Middle frontal gyrus (tissue), 1 donor: ENCODE measurements around the gene MBP.

Source experiments
- DNase-seq: peaks from one replicate; pipeline ENCODE4 v3.0.0-alpha.2; 2015; ENCODE audit warnings: low spot score; ENCODE audit errors: extremely low spot score

The MBP gene

DNA sequence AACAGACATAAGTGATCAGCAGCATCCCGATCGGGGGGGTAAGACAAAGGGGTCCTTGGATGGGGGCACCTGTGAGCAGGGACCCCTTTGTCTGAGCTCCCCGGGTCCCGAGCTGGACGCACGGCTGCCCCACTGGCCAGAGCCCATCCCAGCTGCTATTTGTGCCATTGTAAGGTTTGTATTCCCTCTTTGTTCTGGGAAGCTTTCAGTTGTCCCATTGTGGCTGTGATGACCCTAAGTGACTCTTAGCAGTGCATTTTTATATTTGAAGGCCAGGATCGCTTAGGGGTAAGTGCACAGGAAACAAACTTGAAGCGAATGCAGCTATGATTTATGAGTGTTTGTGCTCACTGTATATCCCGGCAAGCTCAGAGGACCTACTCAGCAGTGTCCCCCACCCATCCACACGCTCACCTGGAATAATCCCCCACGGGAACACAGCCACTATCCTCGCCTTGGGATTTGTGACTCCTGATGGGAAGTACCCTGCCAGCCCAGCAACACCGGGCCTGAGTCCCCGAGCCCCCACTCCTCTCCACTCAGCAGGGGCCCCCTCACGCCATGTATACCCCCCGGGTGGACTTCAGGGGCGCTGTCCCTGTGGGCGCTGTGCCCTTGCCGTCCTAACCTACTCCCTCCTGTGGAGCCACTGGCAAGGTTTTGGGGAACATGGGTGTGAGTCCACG, 80.1 kb downstream of the MBP start:
- no peak for DNase-seq

DNA sequence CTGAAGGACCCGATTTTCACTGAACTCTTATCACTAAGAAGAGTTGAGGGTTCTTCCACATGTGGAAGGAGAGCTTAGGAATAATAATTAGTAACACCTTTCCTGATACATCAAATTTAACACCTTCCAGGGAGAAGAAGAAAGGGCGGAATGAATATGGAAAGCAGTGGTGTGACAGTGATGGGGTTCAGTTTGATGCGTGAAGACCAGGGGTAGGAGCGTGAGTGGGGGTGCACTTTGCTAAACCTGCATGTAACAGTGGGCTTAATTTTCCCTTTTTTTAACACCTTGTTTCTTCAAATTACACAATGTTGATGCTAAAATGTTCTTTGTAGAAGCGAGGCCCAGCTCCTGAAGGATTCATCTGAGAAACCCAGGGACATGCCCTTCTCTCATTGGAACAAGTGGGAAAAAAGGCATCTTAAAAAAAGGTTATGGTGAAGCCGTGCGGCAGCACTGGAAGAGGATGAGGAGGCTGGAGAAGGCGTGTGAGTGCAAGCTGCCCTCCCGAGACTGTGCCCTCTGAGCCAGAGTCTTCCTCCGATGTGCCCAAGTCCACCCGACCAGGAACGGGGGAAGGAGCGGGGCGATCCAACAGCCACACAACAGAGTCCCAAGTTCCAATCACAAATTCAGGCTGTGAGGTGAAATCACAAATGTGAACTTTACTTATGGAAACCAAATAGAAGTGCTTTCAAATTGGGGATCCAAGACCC, 80.8 kb downstream of the MBP start:
- DNase-seq = no peak

GRCh38 chr18:77049938-77050337, 82.6 kb downstream of the MBP start:
- DNase-seq = no peak

- DNase-seq = no peak
These were observed 84.7 kb downstream of the MBP start for GRCh38 chr18:77047803-77048419.

- DNase-seq = no peak
These were observed 85.6 kb downstream of the MBP start for GRCh38 chr18:77046994-77047393.

- no peak for DNase-seq
These were observed 86.2 kb downstream of the MBP start for GRCh38 chr18:77046409-77046808.

- no peak for DNase-seq
These were observed 86.9 kb downstream of the MBP start for GRCh38 chr18:77045677-77046076.

DNA sequence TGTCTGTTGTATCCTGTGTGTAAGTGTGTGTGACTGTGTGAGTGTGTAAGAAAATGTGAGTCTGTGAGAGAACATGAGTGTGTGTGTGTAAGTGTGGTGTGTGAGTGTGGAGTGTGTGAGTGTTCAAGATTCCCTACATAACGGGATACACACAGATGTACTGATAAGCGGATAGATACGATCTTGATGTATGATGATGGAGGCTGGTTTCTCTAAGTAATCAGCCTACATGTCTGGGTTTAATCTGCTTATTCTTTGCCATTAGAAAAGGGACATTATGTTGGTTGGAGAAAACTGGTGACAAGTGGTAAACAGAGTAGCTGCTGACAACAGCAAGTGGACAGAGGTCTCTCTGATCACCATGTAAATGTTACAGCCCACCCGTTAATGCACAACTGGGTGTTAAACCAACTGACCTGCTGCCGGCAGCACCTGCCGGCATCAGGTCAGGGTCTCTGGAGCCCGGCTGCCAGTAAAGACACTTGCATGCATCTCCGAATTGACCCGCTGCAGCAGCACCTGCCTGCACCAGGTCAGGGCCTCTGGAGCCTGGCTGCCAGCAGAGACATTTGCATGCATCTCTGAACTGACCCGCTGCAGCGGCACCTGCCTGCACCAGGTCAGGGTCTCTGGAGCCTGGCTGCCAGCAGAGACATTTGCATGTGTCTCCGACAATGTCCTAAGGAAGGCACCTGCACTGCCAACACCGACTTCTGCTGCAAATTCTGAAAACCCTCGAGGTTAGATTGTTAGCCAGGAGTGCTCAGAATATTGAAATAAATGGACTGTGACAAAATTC, 87.5 kb downstream of the MBP start:
- no peak for DNase-seq

- DNase-seq = no peak
These were observed 88.9 kb downstream of the MBP start for GRCh38 chr18:77043541-77044280.

DNA sequence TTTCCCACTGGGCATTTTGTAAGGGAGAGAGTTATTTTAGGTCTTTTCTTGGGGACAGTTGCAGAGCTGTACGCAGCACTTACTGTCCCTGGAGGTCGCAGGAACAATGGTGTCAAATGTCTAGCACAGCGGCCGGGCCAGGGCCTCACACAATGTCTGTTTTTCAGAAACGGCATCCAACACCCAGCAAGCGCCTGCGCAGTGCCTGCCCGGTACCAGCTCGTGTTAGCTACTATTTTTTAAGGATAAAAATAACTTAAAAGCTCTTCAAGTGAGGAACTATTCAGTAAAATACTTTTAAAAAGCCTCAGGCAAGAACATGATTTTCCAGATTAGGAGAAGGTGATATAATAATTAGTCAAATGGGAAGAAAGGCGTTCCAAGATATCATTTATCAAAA, 90.0 kb downstream of the MBP start:
- DNase-seq = peak; percentile 50

- no peak for DNase-seq
These were observed 93.1 kb downstream of the MBP start for GRCh38 chr18:77039196-77040130.

GRCh38 chr18:77038182-77038858, 94.3 kb downstream of the MBP start:
- no peak for DNase-seq

GRCh38 chr18:77037567-77037966, 95.0 kb downstream of the MBP start:
- no peak for DNase-seq

- DNase-seq = no peak
These were observed 97.0 kb downstream of the MBP start for GRCh38 chr18:77035380-77036187.

GRCh38 chr18:77033575-77033974, 99.0 kb downstream of the MBP start:
- no peak for DNase-seq

DNA sequence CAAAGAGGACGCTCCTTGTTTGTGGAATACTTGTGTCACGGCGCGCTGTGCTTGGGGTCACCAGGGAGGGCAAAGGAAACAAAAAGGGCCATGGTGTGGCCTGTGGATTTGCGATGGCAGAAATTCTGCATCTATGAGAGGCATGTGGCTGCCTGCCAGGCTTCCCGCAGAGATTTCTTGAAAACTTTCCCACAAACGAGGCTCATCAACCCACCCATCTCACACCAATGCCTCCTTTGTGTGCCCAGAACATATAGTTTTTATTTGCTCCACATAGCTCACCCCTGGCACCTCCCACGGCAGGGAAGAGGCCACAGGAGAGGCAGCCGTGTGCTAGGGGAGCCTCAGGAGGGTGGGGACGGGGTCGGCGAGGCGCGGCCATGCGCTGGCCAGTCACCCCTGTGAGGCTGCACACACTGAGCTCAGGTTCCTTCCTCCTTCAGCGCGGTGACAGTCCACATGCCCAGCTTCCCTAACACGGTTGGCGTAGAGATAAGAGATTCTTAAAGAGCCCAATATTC, 100.3 kb downstream of the MBP start:
- DNase-seq = no peak

DNA sequence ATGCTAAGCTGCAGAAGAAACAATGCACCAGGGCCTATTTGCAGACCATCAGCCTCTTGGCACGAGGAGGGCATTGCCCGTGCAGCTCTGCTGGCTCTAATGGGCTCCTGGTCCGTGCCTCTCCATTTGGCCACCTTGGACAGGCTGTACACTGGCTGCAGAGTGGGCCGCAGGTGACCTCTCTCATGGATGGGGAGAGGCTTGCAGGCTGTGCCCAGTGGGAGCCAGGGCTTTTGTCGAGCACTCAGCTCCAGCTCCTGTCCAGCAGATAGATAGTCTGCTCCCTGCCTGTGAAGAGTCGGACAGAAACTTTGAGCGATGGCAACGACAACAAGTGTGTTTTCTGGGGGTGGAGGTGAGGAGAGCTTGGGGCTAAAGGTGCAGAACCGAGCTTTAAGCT, 100.9 kb downstream of the MBP start:
- no peak for DNase-seq

GRCh38 chr18:77030201-77030600, 102.4 kb downstream of the MBP start:
- no peak for DNase-seq
